GDM1 (cell line): ENCODE data around the gene PRR23A.

Experiments used
- DNase-seq: peaks from one replicate; lab custom pipeline; 2025; lab: John Stamatoyannopoulos, UW

Gene PRR23A

GRCh38 chr3:138972941-138973340 is 33.1 kb downstream of the PRR23A start:
- no peak for DNase-seq

- DNase-seq: no peak
Observed at GRCh38 chr3:138971766-138972320, 34.2 kb downstream of the PRR23A start.

GRCh38 chr3:138964923-138965322 is 41.1 kb downstream of the PRR23A start:
- DNase-seq: no peak

GRCh38 chr3:138964264-138964663 is 41.8 kb downstream of the PRR23A start:
- no peak for DNase-seq

- DNase-seq: no peak
Observed at GRCh38 chr3:138962854-138963560, 43.1 kb downstream of the PRR23A start.

GRCh38 chr3:138960417-138960852 is 45.6 kb downstream of the PRR23A start:
- no peak for DNase-seq
